Hippocampal formation (tissue), 2 donors: ENCODE data around the gene LYAR.
"Not testable (repeated sequence)": the region's sequence is repeated elsewhere in the genome, so short reads cannot be mapped to it uniquely, and the experiment has no call there.

Source experiments
- DNase-seq, 2 donors: peaks; one replicate each; lab custom pipeline; 2025; lab: John Stamatoyannopoulos, UW

LYAR gene

DNA sequence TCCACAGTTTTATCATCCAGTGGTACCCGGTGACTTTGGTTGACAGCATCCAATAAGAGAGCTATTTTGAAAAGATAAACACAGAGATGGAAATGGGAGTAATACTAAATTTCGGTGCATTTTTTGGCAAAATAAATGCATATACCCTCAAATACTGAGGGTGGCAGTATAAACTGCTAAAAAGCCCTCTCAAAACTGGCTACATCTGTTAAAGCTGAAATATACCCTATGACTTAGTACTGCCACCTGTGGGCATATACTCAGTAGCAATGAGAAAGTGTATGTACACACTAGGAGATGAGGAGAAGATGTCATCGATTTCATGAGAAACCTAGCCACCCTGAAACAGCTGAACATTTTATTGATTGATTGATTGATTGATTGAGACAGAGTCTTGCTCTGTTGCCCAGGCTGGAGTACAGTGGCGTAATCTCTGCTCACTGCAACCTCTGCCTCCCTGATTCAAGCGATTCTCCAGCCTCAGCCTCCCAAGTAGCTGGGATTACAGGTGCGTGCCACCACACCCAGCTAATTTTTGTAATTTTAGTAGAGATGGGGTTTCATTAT, 29.7 kb downstream of the LYAR start:
- DNase-seq: no peak

DNA sequence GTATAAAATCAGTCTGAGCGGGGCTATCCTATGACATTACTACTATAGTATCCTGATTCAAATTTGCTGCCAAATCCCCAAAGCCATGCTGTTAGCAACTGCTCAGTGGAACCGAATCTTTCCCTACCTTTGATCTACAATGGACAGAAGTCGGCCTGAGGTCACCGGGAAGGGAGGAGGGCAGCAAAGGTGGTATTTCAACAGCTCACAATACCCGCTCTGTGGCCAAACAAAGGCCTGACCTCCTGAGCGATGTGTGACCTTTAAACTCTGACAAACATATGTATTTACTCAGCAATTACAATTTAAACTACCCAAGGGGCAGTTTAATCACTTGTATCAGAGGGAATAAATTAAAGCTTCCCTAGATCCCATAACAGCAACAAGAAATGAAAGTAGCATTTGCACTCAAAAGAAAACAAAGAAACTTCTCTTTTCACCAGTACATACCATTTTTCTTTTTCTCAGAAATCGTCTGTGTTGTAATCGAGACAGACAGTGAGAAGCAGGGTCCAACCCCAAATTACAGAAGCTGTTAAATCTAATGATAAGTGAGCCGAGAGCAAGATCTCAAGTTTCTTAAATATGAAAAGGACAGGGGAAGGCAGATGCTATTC, 30.4 kb downstream of the LYAR start:
- DNase-seq: no peak

DNA sequence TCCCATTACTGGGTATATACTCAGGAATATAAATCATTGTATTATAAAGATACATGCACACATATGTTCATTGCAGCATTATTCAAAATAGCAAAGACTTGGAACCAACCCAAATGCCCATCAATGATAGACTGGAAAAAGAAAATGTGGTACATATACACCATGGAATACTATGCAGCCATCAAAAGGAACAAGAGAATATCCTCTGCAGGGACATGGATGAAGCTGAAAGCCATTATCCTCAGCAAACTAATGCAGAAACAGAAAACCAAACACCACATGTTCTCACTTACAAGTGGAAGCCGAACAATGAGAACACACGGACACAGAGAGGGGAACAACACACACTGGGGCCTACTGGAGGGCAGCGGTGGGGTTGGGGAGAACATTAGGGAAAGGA, 32.2 kb downstream of the LYAR start:
- DNase-seq: not testable (repeated sequence)

DNA sequence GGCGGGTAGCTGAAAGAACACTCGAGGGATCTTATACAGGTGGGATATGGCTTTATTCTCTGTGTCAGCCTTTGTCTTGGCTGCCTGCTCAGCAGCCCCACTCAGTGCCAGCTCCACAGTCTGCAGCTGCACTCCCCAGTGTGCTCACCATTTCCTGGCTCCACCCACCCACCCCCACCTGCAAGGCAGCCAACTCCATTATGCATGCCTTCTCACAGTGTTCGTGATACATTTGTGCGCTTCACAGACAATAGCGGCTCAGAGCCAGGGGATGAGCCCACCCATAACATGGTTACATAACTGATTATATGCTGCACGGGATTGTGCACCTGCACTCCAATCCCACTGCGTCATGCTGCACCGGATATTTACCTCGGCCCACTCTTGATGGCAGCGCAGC, 33.2 kb downstream of the LYAR start:
- DNase-seq: no peak

DNA sequence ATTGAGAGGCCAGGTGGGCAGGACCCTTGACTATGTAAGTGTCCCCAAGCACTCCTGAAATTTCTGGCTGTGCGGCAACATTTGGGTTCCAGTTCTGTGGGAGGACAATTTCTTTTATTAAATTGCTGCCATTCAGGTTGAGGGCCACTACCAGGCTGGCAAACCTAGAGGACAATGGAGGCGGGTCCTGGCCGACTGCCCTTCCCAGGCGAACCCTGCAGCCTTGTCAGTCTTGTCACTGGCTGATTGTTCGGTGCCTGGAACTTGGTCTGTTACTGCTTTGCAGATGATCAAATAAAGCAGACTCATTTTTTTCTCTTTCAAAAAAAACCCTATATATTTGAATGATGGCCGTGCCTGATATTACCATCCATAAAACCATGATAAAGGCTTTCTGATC, 35.3 kb downstream of the LYAR start:
- peak; percentile 74 to 77 for DNase-seq

DNA sequence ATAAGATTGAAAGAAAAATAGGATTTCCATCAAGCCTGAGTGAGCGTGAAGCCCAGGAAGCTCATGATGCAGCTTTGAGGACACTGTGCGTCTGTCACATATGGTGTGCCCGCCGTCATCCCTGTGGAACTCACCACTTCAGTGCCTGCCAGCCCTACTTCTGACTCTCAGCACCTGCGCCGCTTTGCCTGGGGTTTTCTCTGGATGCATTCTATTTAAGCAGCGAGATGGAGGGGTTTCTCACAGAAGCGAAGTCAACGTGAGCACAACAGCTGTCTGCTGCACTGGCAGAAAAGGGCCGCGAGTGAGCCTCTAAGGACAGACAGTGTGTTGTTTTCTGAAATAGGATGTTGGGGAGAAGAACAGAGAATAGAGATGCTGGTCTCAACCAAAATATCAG, 35.8 kb downstream of the LYAR start:
- DNase-seq: no peak

DNA sequence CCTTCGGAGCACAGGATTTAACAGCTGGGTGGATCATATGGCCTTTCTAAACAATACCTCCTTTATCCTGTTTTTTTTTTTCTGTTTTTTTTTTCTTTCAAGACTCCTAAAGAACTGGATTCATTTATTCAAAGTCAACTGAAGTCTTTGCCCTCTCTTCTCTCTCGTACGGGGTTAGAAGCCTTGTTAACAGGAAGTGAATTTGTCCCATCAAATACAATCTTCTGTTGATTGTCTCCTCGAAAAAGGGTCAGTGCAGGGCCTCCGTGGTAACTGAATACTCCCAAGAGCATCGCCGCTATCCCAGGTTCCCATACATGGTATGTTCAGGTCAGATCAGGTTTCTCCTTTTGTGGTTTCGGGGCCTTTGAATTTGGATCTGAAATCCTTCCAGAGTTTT, 40.1 kb downstream of the LYAR start:
- no peak for DNase-seq

DNA sequence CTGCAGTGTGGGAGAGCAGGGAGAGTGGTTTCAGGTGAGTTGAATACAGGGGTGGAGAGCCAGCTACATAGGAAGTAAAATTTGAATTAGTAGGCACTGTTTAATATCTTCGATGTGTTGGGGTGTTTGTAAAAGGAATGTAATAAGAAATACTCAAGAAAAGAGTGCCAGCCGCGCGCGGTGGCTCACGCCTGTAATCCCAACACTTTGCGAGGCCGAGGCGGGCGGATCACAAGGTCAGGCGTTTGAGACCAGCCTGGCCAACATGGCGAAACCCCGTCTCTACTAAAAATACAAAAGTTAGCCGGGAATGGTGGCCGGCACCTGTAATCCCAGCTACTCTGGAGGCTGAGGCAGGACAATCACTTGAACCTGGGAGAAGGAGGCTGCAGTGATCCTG, 40.6 kb downstream of the LYAR start:
- not testable (repeated sequence) for DNase-seq

DNA sequence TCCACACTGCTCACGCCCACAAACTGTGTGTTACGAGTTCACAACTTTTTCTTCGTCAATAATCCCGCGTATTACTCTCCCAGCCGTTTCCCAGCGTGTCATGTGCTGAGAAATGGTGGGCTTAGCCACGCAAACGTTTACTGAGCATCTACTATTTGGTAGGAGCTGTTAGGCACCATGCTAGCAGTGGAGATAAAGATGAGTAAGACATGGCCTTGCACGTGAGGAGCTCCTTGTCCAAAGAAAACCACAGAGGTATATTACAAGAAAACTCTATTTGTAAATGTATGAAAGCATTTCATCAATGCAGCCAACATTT, 41.1 kb downstream of the LYAR start:
- DNase-seq: no peak

DNA sequence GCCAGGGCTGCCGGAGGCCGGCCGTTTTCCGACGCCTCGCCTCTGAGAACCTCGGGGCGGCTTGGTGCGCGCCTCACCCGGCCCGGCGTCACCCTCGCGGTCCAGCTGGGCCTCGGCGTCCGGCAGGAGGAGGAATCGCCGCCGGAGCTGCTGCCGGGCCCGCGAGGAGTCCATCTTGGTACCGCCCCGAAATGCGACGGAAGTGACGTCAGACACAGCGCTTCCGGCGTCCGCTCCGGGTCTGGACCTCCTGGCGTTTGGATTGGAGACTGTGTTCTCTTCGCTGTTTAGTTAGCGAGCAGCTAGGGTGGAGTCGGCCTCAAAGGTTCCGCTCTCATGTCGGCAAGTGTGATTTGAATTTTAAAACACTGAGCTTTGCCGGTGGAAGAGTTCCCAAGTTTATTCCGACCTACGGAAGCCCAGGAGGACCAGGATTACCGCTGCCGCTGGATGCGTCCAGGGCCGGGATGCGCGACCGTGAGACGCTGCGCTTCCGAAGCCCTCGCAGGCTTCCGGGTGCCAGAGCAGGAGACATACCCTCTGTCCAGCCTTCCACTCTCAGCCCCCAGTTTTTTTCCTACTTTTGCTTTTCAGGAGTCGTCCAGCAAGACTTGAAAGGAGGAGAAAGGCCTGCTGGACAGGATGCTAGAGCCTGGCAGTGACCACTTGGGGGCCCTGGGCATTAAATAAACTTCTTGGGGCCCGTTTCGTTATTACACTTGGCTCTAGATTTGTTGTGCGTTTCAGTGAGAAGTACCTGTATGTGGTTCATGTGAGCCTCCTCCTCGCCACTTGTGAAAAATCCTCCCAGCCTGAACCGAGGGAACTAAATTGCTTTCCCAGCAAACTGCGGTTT, 41.7 kb downstream of the LYAR start, which contains the start of gene TMEM128:
Gene TMEM128, minus strand, starts transcription at position 195 of the 856 bp plus-strand sequence. Its CDS starts 21 bp downstream, at position 174.
- peak; percentile 90 to 92 for DNase-seq

DNA sequence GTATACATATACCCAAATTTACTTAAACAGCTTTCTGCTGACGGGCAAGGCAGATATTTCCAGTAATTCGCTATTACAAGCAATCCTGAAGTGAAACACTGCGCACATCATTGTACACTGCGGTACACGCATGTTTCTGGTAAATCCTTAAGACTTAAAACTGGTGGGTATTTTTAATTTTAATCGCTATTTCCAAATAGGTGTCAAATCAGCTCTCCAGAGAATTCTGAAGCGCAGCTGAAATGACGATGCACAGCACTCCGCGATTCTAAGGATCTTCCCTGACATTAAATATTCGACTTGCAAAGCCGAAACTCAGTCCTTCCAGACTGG, 42.3 kb downstream of the LYAR start:
- no peak for DNase-seq

DNA sequence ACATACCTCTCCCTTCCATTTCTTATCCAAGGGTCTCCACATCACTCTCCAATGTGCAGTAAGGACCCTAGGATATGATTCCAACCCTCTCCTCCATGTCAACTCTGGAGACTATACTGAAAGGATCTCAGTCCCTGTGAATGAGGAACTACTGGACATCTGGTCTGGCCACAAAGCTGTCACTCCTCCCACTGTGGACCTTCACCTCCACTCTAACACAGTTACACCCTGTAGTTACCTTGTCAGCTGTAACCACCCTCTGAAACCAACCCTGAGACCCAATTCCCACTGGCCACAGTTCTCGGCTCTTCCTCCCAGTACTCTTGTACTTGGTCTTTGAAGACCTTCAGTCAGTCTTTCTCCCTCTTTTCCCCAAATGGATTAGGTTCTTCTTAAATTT, 44.8 kb downstream of the LYAR start:
- no peak for DNase-seq

DNA sequence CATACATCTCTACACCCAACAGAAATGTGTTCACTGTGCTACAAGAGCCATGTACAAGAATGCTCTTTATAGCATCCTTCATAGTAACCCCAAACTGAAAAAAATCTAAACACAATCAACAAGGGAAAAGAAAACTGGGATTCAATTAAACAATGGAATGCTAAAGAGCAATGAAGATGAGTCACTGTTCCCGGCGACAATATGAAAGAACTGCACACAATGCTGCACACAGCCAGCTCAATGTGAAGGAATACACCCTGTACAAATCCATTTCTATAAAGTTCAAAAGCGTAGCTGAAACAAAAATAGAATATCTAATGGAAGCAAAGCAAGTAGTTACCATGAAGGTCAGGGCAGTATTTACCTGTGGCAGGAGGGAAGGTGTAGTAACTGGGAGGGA, 50.4 kb downstream of the LYAR start:
- not testable (repeated sequence) for DNase-seq

DNA sequence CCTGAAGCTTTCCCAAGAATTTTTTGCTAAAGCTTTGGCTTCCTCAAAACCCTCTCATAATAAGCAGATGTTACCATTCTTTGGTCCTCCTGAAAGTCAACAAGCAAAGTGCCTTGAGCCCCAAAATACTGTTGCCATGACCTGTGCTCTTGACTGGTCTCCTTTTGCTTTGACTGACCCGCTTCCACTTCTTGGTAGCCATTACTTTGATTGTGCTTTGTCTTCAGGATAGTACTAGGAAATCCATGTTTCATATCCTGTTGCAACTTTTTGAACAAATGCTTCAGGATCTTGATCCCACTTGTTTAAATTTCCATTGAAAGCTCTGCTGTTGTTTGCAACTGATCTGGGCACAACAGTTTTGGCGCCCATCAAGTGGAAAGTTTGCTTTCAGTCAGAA, 56.3 kb downstream of the LYAR start:
- DNase-seq: no peak

DNA sequence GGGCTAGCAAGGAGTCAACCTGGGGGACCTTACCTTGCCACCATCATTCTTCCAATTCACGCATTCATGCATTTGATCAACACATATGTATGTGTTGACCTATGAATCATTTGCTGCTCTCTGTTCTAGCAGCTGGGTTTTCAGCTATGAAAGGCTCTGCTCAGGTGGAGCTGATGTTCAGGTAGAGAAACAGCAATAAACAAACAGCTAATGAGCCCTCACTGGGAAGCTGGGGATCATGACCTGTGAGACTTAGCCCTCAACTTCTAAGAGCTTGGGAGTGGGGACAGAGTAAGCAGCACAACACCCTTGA, 61.6 kb downstream of the LYAR start:
- DNase-seq: no peak

DNA sequence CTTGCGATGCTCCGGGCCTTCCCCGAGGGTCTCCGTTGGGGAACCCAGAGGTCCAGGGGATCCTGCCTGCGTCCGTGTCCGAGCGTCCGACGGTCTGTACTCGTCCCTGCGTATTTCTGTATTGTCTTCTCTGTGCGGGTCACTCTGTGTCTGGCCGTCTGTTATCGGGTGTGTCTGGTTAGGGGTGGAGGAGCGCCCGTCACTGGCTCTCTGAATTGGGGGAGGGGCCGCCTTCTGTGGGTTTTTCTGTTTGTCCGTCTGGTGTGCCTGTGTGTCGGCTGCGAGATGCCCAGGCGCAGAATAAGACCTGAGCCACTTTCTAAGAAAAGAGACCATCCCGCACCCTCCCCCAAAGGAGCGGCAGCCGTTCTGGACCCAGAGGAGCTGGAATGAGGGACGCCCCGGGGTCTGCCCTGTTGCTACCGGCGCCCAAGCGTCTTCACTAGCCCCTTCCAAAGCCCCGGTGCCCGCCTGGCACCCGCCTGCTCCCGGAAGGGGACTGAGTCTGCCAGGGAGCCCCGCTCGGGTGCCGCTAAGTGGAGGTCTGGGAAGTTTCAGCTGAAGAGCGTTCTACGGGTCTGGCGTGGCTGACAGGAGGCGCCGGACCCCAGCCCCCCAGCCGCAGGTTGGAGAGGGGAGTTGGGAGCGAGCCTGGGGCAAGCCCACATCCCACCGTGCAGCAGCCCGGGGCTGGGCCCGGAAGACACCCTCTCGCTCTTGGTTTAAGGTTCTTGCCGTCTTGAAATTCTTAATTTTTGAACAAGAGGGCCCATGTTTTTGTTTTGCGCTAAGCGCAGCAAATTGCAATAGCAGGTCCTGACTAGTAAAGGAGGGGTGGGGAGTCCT, 62.2 kb downstream of the LYAR start:
- no peak for DNase-seq

DNA sequence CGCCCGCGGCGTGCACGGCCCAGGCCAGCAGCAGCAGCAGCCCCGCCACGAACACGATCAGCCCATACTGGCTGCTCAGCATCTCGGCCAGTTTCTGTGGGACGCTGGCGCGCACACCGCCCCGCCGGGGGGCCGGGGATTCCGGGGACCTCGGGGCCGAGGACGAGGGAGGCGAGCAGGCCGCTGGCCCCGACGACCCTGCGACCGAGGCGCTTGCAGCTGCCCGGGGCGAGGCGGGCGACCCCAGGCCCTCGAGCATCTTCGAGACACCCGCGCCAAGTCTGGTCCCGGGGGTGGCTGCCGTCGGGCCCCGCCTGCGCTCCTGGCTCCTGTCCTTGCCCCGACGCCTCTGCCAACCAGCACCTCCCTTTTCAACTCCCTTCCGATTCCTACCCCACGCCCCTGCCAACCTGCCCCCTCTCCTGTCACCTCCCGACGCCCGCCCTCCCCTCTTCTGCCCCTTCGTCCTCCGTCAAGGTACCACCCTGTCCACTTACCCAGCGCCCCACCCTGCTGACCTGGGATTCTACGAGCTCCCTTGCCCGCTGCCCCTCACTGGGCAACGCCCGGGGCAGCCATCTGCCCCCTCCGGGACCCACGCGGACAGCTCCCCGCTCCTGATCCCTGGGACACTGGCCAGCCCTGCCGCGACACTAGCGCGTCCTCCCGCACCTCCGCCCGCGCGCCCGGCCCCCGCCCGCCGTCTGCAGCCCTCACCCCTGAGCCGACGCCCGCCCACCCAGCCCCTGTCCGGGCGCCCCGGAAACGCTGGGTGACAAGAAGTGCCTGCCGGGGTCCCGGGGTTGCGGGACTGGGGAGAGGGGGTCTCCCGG, 63.1 kb downstream of the LYAR start, which contains the start of gene OTOP1:
Gene OTOP1, minus strand, starts transcription at position 324 of the 833 bp plus-strand sequence. Its CDS starts 65 bp downstream, at position 259.
- no peak for DNase-seq

DNA sequence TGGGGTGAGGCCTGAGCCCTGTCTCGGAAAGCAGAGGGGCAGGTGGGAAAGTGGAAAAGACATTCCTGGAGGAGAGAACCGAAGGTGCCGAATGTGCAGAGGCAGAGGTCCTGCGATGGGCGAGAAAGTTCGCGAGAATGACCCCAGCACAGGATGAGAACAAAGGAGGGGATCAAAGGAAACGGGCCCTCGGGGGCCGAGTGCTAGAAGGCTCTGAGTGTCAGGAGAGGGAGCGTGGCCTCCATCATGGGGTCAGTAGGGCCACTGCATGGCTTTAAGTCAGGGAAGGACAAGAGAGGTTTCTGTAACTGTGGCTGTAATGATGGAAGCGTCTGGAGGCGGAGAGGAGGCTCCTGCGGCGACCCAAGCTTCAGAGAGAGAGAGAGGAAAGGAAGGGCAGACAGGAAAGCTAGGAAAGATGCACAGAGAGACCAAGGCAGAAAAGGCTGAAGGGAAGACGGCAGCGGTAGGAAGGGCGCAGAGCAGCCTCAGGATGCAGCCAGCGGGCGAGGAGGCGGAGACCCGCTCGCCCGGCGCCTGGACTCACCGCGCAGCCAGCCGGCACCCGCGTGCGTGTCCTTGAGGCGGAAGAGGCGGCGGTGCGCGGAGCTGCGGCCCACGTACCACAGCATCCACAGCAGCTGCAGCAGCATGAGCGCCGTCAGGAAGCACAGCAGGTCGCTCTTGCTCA, 63.9 kb downstream of the LYAR start:
- no peak for DNase-seq
